ENCODE measurements around the gene SLC6A3. TPM values are rescaled to one million over a fixed set of nuclear protein-coding genes. Genes with fewer than 3 reads are reported as not detected.

SLC6A3 gene
- total and polyA plus RNA-seq, 2 of the 13 experiments (the other 11 are each of a cell fraction or from before 2014, with no cell fraction given), result 0.01 TPM; not detected in 1

- WGBS (ENCODE audit: low lambda C conversion rate), result 8% methylated on average over 8 of the region's 12 CpGs
- no peak for TF ChIP-seq ZNF34 (CRISPR knock-in tag; IDR thresholded peaks at IDR 0.05; ENCODE audit: borderline replicate concordance)
- no peak for TF ChIP-seq PHF5A (CRISPR knock-in tag; IDR thresholded peaks at IDR 0.05; ENCODE audit: low read depth, unreplicated experiment)
- TF ChIP-seq RBFOX2 (IDR thresholded peaks at IDR 0.05; ENCODE audit: low read depth, low read length), result no peak
- TF ChIP-seq SP2 (CRISPR knock-in tag; IDR thresholded peaks at IDR 0.05), result no peak
- no peak for TF ChIP-seq PLRG1 (conservative IDR thresholded peaks at IDR 0.05)
- TF ChIP-seq ZFP90 (CRISPR knock-in tag; IDR thresholded peaks at IDR 0.05; ENCODE audit: borderline replicate concordance), result no peak
- TF ChIP-seq TCF7L2 (IDR thresholded peaks at IDR 0.05; ENCODE audit: low read depth, low read length), result no peak
- no peak for TF ChIP-seq ZNF644 (CRISPR knock-in tag; IDR thresholded peaks at IDR 0.05; ENCODE audit: low read depth)
- no peak for TF ChIP-seq TIGD3 (CRISPR knock-in tag; IDR thresholded peaks at IDR 0.05; ENCODE audit: borderline replicate concordance)
- no peak for TF ChIP-seq MYPOP (CRISPR knock-in tag; IDR thresholded peaks at IDR 0.05)
- no peak for TF ChIP-seq ZBTB4 (CRISPR knock-in tag; IDR thresholded peaks at IDR 0.05; ENCODE audit: borderline replicate concordance)
- no peak for TF ChIP-seq MAF1 (CRISPR knock-in tag; IDR thresholded peaks at IDR 0.05; ENCODE audit: borderline replicate concordance)
- TF ChIP-seq SNRNP70 (IDR thresholded peaks at IDR 0.05; ENCODE audit: low read depth, low read length), result no peak
- no peak for TF ChIP-seq TBX3 (IDR thresholded peaks at IDR 0.05; ENCODE audit: borderline replicate concordance)
- no peak for TF ChIP-seq MTERF4 (CRISPR knock-in tag; IDR thresholded peaks at IDR 0.05)
- TF ChIP-seq SOX5 (CRISPR knock-in tag; IDR thresholded peaks at IDR 0.05; ENCODE audit: borderline replicate concordance), result no peak
- no peak for TF ChIP-seq ZNF652 (CRISPR knock-in tag; IDR thresholded peaks at IDR 0.05; ENCODE audit: borderline replicate concordance, low read depth)
- TF ChIP-seq POLR2AphosphoS2 (IDR thresholded peaks at IDR 0.05; ENCODE audit: low read depth, low read length), result no peak
- TF ChIP-seq CBFB (CRISPR knock-in tag; IDR thresholded peaks at IDR 0.05), result no peak
- TF ChIP-seq ZBTB3 (CRISPR knock-in tag; IDR thresholded peaks at IDR 0.05; ENCODE audit: borderline replicate concordance, low read depth), result no peak
- FAIRE-seq, result no peak
These were observed 28.3 kb downstream of the SLC6A3 start for GRCh38 chr5:1416856-1417469.

More at GRCh38 chr5:1416856-1417469, 28.3 kb downstream of the SLC6A3 start:
- in situ Hi-C loops (cut with HindIII; ENCODE audit: extremely low pct_ligation_motif_present, low pct_unique_long_range_greater_than_20kb) (no loop called here), intact Hi-C loops (cut with micrococcal nuclease; ENCODE audit: unreplicated experiment) (no loop called here)
- peaks cover 19 to 36% of the 10 kb centered on the region in 2 experiments; a peak in 4 of 5 replicates for H3K27me3 ChIP-seq (ENCODE audit: control insufficient read depth in 1 of 2, insufficient read depth in 2 of 2, low read length in 2 of 2)
- BruUV-seq (replicated peaks), result no TSS peak
- H3K36me3 ChIP-seq (replicated peaks in 1 of 2; ENCODE audit: control insufficient read depth in 1 of 2, insufficient read depth in 2 of 2, low read length in 2 of 2), result no peaks in the 10 kb centered on the region
- no peak overlapping the region for H3K27ac ChIP-seq (ENCODE audit: extremely low read length, insufficient read depth, low read length)
- no peak overlapping the region for H2AFZ ChIP-seq (ENCODE audit: low read length)
- H3K79me2 ChIP-seq (ENCODE audit: insufficient read depth, low read length), result no peaks in the 10 kb centered on the region
- no peak overlapping the region for H3K9ac ChIP-seq (ENCODE audit: insufficient read depth, low read depth, low read length)
- peaks cover 5% of the 10 kb centered on the region; the same call in 1 of the 2 replicates for H4K20me1 ChIP-seq (ENCODE audit: insufficient read depth, low read length)
- DNase-seq (ENCODE audit: low spot score) (no peak), ATAC-seq (no peak)
- H3K4me1 ChIP-seq (ENCODE audit: insufficient read depth, low read length), result no peaks in the 10 kb centered on the region
- H3K4me2 ChIP-seq (ENCODE audit: low read depth, low read length), result no peak overlapping the region
- ChIA-PET CTCF (ENCODE audit: low intra/inter-chr PET ratio, low total read pairs) (no interaction called here), POLR2A (no interaction called here)
- no peak overlapping the region for H3K4me3 ChIP-seq (replicated peaks in 1 of 3; ENCODE audit: insufficient read depth in 1 of 3, low read depth in 2 of 3, low read length in 3 of 3)
- H3K9me3 ChIP-seq (ENCODE audit: low read length), result no peaks in the 10 kb centered on the region
